H1 (cell line): ENCODE results near the gene AICDA. TPM values are rescaled to one million over a fixed set of nuclear protein-coding genes. Genes with fewer than 3 reads are reported as not detected.

Experiments
- CTCF ChIA-PET: fragments of 300-600 bp; sonication (Branson Sonifier 250); formaldehyde crosslinking; loops from one replicate; lab custom pipeline; 2021; ENCODE audit not compliant: partially characterized antibody; lab: Charles Lee
- POLR2A ChIA-PET: fragments of 300-600 bp; sonication (Branson Sonifier 250); formaldehyde crosslinking; loops from one replicate; lab custom pipeline; 2021; ENCODE audit warnings: inconsistent platforms; ENCODE audit not compliant: partially characterized antibody; lab: Charles Lee
- DNase-seq, 2 experiments: peaks; one replicate each; pipeline versions ENCODE4 v3.0.0 to v3.0.0-alpha.2; 2010 to 2022; ENCODE audit warnings: low spot score in 2 of 2, low read depth in 1 of 2, mixed read lengths in 1 of 2
- FAIRE-seq: peaks from 2 replicates; lab custom pipeline; 2011; peaks lifted over from hg19 to GRCh38; lab: Jason Lieb, UNC
- H2AFZ ChIP-seq: 2 replicates; pipeline ENCODE4 v1.8.1; 2012; ENCODE audit warnings: low read length, inconsistent platforms
- H2AK5ac ChIP-seq: 2 replicates; pipeline ENCODE4 v1.6.1; 2013; ENCODE audit warnings: low read depth, low read length
- H2BK120ac ChIP-seq: replicated peaks from 2 replicates; pipeline ENCODE3; 2013; ENCODE audit warnings: low read depth, low read length, inconsistent platforms
- H2BK12ac ChIP-seq: 2 replicates; pipeline ENCODE4 v1.6.1; 2013; ENCODE audit warnings: low read depth, low read length
- H2BK15ac ChIP-seq: 2 replicates; pipeline ENCODE4 v1.6.1; 2013; ENCODE audit warnings: low read length
- H2BK20ac ChIP-seq: 2 replicates; pipeline ENCODE4 v1.6.1; 2013; ENCODE audit warnings: low read length
- H2BK5ac ChIP-seq: 2 replicates; pipeline ENCODE4 v1.6.1; 2013; ENCODE audit warnings: low read depth, low read length
- H3K14ac ChIP-seq: 2 replicates; pipeline ENCODE4 v1.6.1; 2013; ENCODE audit warnings: inconsistent platforms; ENCODE audit not compliant: insufficient read length
- H3K18ac ChIP-seq: 2 replicates; pipeline ENCODE4 v1.6.1; 2013; ENCODE audit warnings: low read length; ENCODE audit errors: extremely low read depth
- H3K23ac ChIP-seq: 2 replicates; pipeline ENCODE4 v1.6.1; 2013; ENCODE audit warnings: inconsistent platforms; ENCODE audit not compliant: insufficient read length
- H3K23me2 ChIP-seq: 2 replicates; pipeline ENCODE4 v1.6.1; 2013; ENCODE audit warnings: low read depth, low read length
- H3K27ac ChIP-seq: 2 replicates; pipeline ENCODE4 v1.6.1; 2011; ENCODE audit warnings: low read depth, low read length, inconsistent platforms
- H3K27me3 ChIP-seq, 4 experiments: replicated peaks in 1 of 4; 1 replicate in 1 of 4; 2 replicates in 3 of 4; pipeline versions ENCODE4 v1.6.1 to v1.8.1; 2011 to 2013; ENCODE audit warnings: low read length in 3 of 4, mild to moderate bottlenecking in 3 of 4, inconsistent platforms in 2 of 4, mixed read lengths in 2 of 4, moderate library complexity in 1 of 4; ENCODE audit not compliant: control insufficient read depth in 3 of 4, insufficient read depth in 3 of 4; ENCODE audit errors: extremely low read depth in 1 of 4
- H3K36me3 ChIP-seq, 4 experiments: 2 replicates each; pipeline versions ENCODE4 v1.6.1 to v1.8.1; 2011 to 2013; ENCODE audit warnings: mild to moderate bottlenecking in 4 of 4, low read length in 3 of 4, moderate library complexity in 2 of 4, control low read depth in 1 of 4, inconsistent platforms in 1 of 4; ENCODE audit not compliant: insufficient read depth in 4 of 4, control insufficient read depth in 2 of 4
- H3K4ac ChIP-seq: replicated peaks from 2 replicates; pipeline ENCODE3; 2013; ENCODE audit warnings: low read length, low read depth, mixed read lengths, inconsistent platforms; ENCODE audit not compliant: insufficient read length
- H3K4me1 ChIP-seq, 4 experiments: replicated peaks in 1 of 4; 1 replicate in 1 of 4; 2 replicates in 3 of 4; pipeline versions ENCODE4 v1.6.1 to v1.8.1; 2011 to 2013; ENCODE audit warnings: low read length in 3 of 4, inconsistent platforms in 2 of 4, mixed read lengths in 1 of 4; ENCODE audit not compliant: insufficient read depth in 4 of 4, control insufficient read depth in 3 of 4
- H3K4me2 ChIP-seq, 2 experiments: 2 replicates each; pipeline versions ENCODE4 v1.6.1 to v1.8.1; 2011 to 2013; ENCODE audit warnings: low read depth in 2 of 2, low read length in 2 of 2, control low read depth in 1 of 2, inconsistent platforms in 1 of 2, mild to moderate bottlenecking in 1 of 2; ENCODE audit not compliant: insufficient read depth in 1 of 2
- H3K4me3 ChIP-seq, 4 experiments: fragments of 200-600, 300-600 bp in 1 of 4; sonication (generic), shearing (Covaris generic), sonication (Bioruptor Twin) in 1 of 4; 2 replicates each; pipeline versions ENCODE4 v1.5.1 to v1.8.1; 2011 to 2016; ENCODE audit warnings: low read length in 4 of 4, low read depth in 3 of 4, control low read depth in 2 of 4, inconsistent platforms in 2 of 4, mild to moderate bottlenecking in 2 of 4, mixed read lengths in 1 of 4, moderate library complexity in 1 of 4; ENCODE audit not compliant: insufficient read depth in 2 of 4; ENCODE audit errors: extremely low read depth in 1 of 4
- H3K56ac ChIP-seq: replicated peaks from 2 replicates; pipeline ENCODE3; 2013; ENCODE audit warnings: low read depth, mild to moderate bottlenecking, mixed read lengths, low read length, inconsistent platforms; ENCODE audit not compliant: insufficient read length
- H3K79me1 ChIP-seq: 2 replicates; pipeline ENCODE4 v1.6.1; 2013; ENCODE audit warnings: low read depth, low read length, control low read depth
- H3K79me2 ChIP-seq, 2 experiments: 2 replicates each; pipeline versions ENCODE4 v1.6.1 to v1.8.1; 2012 to 2013; ENCODE audit warnings: low read length in 2 of 2, mild to moderate bottlenecking in 2 of 2, inconsistent platforms in 1 of 2; ENCODE audit not compliant: insufficient read depth in 2 of 2, control insufficient read depth in 1 of 2
- H3K9ac ChIP-seq, 4 experiments: replicated peaks in 1 of 4; 1 replicate in 1 of 4; 2 replicates in 3 of 4; pipeline versions ENCODE4 v1.6.1 to v1.8.1; 2011 to 2013; ENCODE audit warnings: low read depth in 3 of 4, low read length in 3 of 4, control low read depth in 2 of 4, mild to moderate bottlenecking in 2 of 4, moderate library complexity in 2 of 4, inconsistent platforms in 1 of 4; ENCODE audit errors: extremely low read depth in 1 of 4
- H3K9me3 ChIP-seq, 2 experiments: 2 replicates each; pipeline versions ENCODE4 v1.6.1 to v1.8.1; 2012 to 2013; ENCODE audit warnings: mild to moderate bottlenecking in 2 of 2, moderate library complexity in 2 of 2, control low read depth in 1 of 2, inconsistent platforms in 1 of 2, low read depth in 1 of 2, low read length in 1 of 2, mixed read lengths in 1 of 2; ENCODE audit not compliant: insufficient read depth in 2 of 2
- H4K20me1 ChIP-seq, 2 experiments: replicated peaks in 1 of 2; 2 replicates each; pipeline versions ENCODE3 to v1.8.1; 2011 to 2013; ENCODE audit warnings: inconsistent platforms in 2 of 2, low read length in 2 of 2, mild to moderate bottlenecking in 1 of 2; ENCODE audit not compliant: insufficient read depth in 2 of 2, control insufficient read depth in 1 of 2
- H4K5ac ChIP-seq: 2 replicates; pipeline ENCODE4 v1.6.1; 2013; ENCODE audit warnings: low read length, low read depth, mixed read lengths, inconsistent platforms; ENCODE audit not compliant: insufficient read length
- H4K8ac ChIP-seq: 2 replicates; pipeline ENCODE4 v1.8.0; 2013; ENCODE audit warnings: mild to moderate bottlenecking, moderate library complexity, low read length, inconsistent platforms; ENCODE audit not compliant: insufficient read depth; ENCODE audit errors: extremely low read depth
- H4K91ac ChIP-seq: replicated peaks from 2 replicates; pipeline ENCODE3; 2013; ENCODE audit warnings: low read length, mixed read lengths, inconsistent platforms; ENCODE audit not compliant: insufficient read length
- BRCA1 ChIP-seq: IDR thresholded peaks from 2 replicates; pipeline ENCODE4 v1.6.1; 2012; ENCODE audit warnings: low read depth, low read length, improper control_type of control experiment
- CREB1 ChIP-seq: IDR thresholded peaks from 2 replicates; pipeline ENCODE4 v1.6.1; 2012; ENCODE audit warnings: inconsistent platforms
- JUN ChIP-seq: IDR thresholded peaks from 2 replicates; pipeline ENCODE4 v1.6.1; 2011; ENCODE audit warnings: low read depth, mild to moderate bottlenecking, improper control_type of control experiment, low read length
- JUND ChIP-seq: IDR thresholded peaks from 2 replicates; pipeline ENCODE4 v1.6.1; 2011; ENCODE audit warnings: mild to moderate bottlenecking, improper control_type of control experiment, low read length
- MAFK ChIP-seq: IDR thresholded peaks from 2 replicates; pipeline ENCODE4 v1.6.1; 2012; ENCODE audit warnings: low read depth, mild to moderate bottlenecking, improper control_type of control experiment, low read length
- ZNF274 ChIP-seq: IDR thresholded peaks from 2 replicates; pipeline ENCODE4 v1.7.0; 2012; ENCODE audit warnings: low read length, borderline replicate concordance; ENCODE audit errors: extremely low read depth
- WGBS, 2 experiments: shearing (Covaris generic) in 1 of 2; methylation state at CpG; one replicate each; pipeline versions ENCODE4 v1.1.6 to v1.1.7; 2013 to 2015; ENCODE audit warnings: low lambda C conversion rate in 2 of 2, mixed read lengths in 2 of 2, inconsistent platforms in 1 of 2, low coverage in 1 of 2, missing lambda C conversion rate in 1 of 2; ENCODE audit not compliant: insufficient replicate concordance in 2 of 2, insufficient coverage in 1 of 2, insufficient read length in 1 of 2; ENCODE audit errors: extremely low coverage in 1 of 2, missing lambda C conversion rate in 1 of 2; 5-methylcytosine and 5-hydroxymethylcytosine counted together
- polyA plus RNA-seq, 7 experiments: library from polyadenylated mRNA; depleted of rRNA in 3 of 7; stranded (reverse) in 5 of 7; unstranded in 2 of 7; fragments of >200 nt in 5 of 7; fragments of 200-250 nt in 2 of 7; gene quantifications; 1 replicate in 5 of 7; 2 replicates in 1 of 7; 4 replicates in 1 of 7; pipeline versions ENCODE4 v1.2.1 to v1.2.3, GENCODE V29; 2011 to 2013; ENCODE audit warnings: missing spikeins in 2 of 7, mixed read lengths in 2 of 7
- total RNA-seq: library from RNA; stranded (reverse); fragmentation: NEBNext Ultra II Directional; extraction: Animal tissue kit (Norgen Biotek cat#: 25700); gene quantifications from 2 replicates; pipeline ENCODE4 v1.2.1, GENCODE V29; 2021

AICDA gene
- total and polyA plus RNA-seq, 2 of the 8 experiments (the other 6 are each of a cell fraction or from before 2014, with no cell fraction given), result not detected

- Histone ChIP-seq H3K79me1 (no peaks in the 10 kb centered on the region), H2AK5ac (no peak overlapping the region; the same call in 1 of the 2 replicates), H3K4me3 (no peak overlapping the region), H3K9ac (no peak overlapping the region), H3K23me2 (no peaks in the 10 kb centered on the region), H3K23ac (no peak overlapping the region), H3K4me2 (no peak overlapping the region), H3K4ac (no peak overlapping the region), H2BK15ac (no peak overlapping the region), H2BK20ac (peak overlapping the region; percentile 27; the same call in 1 of the 2 replicates), H2BK5ac (no peak overlapping the region; the same call in 1 of the 2 replicates), H3K27me3 (no peaks in the 10 kb centered on the region), H2BK120ac (no peak overlapping the region), H2BK12ac (no peak overlapping the region), H3K9me3 (no peaks in the 10 kb centered on the region), H2AFZ (no peak overlapping the region), H3K56ac (no peak overlapping the region), H4K8ac (no peak overlapping the region), H3K4me1 (no peaks in the 10 kb centered on the region), H3K79me2 (no peaks in the 10 kb centered on the region), H4K5ac (no peak overlapping the region), H3K14ac (no peak overlapping the region), H4K20me1 (no peaks in the 10 kb centered on the region), H4K91ac (no peak overlapping the region), H3K18ac (no peak overlapping the region), H3K36me3 (no peaks in the 10 kb centered on the region), H3K27ac (no peak overlapping the region)
- WGBS, 2 experiments, result 94% methylated on average over 5 of the region's 5 CpGs; no CpG with 5 or more reads in 1 of the 2 experiments
- ChIA-PET CTCF (interaction anchor here (0.8 to 1.5 kb wide), 6 partner anchors 9 to 495 kb away, joined by 3 to 16 read pairs (median 3); no protein-coding TSS in a partner anchor), POLR2A (interaction anchor here (0.6 kb wide), 1 partner anchor 58 kb away, joined by 3 read pairs; the partner anchor contains the start of gene AICDA)
- DNase-seq, result no peak
- TF ChIP-seq ZNF274, result no peak
- no peak for TF ChIP-seq JUN
- peak; percentile 87 for TF ChIP-seq JUND
- peak; percentile 90 for TF ChIP-seq MAFK
- no peak for TF ChIP-seq BRCA1
- TF ChIP-seq CREB1, result no peak
- no peak for FAIRE-seq
These were observed 58.0 kb downstream of the AICDA start for GRCh38 chr12:8554451-8555195.
